GM15510 (cell line): ENCODE results near the gene SULF2.

Experiments used
- POLR2A ChIP-seq: IDR thresholded peaks from 3 replicates; pipeline ENCODE4 v1.6.1; 2011; ENCODE audit warnings: borderline replicate concordance; ENCODE audit not compliant: insufficient read length; ENCODE audit errors: extremely low read depth

Gene SULF2

DNA sequence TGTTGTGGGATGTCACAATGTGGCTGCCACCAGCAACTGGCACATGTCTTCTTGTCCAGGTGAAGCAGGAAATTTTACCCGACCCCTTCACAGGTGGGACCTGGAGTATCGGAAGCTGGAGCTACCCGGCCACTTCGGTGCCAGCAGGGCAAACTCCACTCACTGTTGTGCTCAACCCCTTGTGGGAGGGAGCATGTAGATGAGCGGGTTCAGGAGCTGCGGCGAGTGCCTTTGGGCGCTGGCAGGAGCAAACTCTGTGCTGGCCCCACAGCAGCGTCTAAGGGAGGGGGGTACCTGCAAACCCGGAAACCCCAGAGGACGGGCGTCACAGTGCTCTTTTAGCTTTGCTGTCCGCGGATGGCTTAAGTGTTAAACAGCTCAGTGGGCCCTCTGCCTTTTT, 20.7 kb upstream of the SULF2 start:
- no peak for TF ChIP-seq POLR2A

DNA sequence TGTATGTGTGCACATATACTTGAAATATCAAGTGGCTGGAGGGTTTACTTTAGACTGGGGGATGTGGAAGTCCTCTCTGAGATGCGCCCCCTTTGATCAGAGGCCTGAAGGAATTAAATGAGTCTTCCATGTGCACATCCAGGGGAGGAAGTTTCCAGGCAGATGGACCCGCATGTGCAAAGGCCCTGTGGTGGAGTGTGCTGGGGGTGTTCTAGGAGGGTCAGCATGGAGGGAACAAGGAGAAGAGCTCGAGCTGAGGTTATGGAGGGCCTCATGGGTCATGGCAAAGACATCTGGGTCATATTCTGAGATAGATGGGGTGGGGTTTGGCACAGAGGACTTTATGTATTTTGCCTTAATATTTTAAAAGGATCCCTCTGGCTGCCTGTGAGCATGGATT, 17.7 kb upstream of the SULF2 start:
- no peak for TF ChIP-seq POLR2A

DNA sequence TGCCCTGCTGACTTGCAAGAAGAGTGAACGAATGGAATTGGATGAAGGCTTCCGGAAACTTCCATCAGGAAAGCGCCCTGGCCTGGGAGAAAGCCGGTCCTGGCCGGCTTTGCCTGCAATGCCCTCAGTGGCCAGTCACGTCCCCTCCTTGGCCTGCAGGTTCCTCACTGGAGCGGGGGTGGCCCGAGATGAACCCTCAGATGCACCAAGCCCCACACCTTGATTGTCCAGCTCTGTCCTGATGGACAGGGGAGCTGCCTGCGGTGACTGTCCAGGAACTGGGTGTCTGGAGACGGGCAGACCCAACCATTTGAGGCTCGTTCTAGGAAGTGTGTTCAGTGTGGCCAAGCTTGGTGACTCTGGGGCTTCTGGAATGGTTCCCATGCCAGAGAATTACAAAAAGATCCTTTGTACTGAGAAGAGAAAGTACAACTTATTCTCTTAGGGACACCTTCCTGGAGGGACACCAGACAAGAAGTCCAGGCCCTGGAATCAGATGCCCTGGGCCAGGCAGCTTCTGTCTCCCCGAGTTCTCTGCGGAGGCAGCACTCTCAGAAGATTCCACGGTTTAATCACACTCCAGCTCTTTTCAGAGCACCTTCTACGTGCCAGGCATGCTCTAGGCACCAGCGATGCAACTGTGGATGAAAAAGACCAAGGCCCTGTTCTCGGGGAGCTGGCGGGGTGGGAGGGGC, 17.1 kb upstream of the SULF2 start:
- no peak for TF ChIP-seq POLR2A

DNA sequence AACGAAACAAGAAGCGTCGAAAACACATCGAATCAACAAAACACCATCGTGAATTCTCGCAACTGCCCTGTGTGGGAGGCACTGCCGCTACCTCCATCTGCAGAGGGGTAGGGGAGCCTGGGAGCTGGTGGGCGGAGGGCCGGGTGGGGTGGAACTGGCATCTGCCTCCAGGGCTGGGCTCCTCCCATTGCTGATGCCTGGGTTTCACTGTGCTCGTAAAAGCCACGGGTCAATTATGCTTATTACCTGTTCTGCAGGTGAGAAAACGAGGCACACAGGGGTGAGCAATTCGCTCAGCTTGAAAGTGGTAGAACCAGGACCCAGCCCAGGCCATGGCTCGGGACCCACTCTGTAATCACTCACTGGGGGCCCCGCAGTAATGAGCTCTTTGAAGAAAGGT, 16.5 kb upstream of the SULF2 start:
- TF ChIP-seq POLR2A = no peak

DNA sequence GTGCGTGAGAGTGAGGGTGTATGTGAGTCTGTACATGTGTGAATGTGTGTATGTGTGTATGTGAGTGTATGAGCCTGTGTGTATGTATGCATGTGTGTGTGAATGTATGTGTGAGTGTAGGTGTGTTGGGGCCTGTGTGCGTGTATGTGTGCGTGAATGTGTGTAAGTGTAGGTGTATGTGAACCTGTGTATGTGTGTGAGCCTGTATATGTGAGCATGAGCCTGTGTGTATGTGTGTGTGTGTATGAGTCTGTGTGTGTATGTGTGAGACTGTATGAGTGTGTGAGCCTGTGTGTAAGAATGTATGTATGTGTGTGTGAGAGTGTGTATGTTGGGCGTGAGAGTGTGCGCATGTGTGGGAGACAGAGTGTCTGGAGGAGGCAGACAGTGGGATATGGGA, 15.8 kb upstream of the SULF2 start:
- no peak for TF ChIP-seq POLR2A

DNA sequence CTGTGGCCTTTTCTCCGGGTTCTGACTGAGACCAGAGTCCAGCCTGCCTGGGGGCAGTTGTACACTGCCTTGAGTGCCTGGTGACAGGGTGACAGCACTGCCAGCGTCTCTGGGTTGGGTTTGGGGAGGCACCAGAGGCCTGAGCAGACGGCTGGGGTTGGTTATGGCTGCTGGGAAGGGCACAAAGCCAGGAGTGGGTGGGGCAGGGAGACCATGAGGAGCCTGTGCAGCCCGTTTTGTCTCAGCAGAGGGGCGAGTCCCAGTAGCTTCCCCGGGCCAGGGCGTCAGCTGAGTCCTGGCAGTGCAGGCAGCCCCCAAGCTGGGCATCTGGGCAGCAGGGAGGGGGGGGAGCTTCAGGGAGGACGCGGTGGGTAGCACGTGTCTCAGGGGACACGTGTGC, 15.3 kb upstream of the SULF2 start:
- TF ChIP-seq POLR2A = no peak

DNA sequence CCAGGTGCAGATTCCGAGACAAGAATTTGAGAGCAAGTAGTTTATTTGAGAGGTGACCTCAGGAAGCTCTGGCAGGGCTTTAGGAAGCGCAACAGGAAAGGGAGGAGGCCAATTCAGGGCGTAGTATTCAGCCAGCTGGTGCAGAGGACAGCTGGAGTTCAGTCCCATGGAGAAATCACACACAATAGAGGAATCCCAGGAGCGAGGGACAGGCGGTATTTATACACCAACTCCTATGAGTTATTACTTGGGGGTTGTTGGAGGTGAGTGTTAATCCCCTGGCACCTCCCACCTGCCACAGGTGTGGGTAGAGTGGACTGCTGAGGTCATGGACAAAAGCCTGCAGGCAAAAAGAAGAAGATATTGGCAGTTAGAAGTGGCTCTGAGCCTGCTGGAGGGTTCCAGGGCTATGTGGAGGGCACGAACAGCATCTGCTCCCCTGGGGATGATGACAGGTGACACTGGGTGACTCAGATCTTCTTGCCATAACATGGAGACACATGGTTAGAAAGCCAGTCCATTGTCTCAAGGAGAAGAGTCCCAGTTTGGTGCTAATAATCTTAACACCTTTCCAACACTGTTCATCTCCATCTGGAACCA, 13.9 kb upstream of the SULF2 start:
- no peak for TF ChIP-seq POLR2A

DNA sequence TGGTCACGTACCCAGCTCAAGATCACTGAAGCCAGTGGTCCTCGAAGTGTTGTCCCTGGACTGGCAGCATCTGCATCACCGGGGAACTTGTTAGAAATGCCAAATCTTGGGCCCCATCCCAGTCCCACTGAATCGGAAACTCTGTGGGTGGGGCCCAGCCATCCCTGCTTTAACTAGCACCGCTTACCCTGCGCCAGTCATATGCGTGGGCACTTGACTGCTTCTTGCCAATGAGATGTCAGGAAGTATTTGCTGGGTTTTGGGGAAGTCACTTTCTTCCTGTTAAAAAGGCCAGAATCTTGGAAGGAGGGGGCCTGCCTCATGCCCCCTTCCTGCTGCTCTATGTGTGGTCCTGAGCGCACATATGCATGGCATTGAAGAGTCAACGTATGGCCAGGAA, 11.7 kb upstream of the SULF2 start:
- TF ChIP-seq POLR2A = no peak

DNA sequence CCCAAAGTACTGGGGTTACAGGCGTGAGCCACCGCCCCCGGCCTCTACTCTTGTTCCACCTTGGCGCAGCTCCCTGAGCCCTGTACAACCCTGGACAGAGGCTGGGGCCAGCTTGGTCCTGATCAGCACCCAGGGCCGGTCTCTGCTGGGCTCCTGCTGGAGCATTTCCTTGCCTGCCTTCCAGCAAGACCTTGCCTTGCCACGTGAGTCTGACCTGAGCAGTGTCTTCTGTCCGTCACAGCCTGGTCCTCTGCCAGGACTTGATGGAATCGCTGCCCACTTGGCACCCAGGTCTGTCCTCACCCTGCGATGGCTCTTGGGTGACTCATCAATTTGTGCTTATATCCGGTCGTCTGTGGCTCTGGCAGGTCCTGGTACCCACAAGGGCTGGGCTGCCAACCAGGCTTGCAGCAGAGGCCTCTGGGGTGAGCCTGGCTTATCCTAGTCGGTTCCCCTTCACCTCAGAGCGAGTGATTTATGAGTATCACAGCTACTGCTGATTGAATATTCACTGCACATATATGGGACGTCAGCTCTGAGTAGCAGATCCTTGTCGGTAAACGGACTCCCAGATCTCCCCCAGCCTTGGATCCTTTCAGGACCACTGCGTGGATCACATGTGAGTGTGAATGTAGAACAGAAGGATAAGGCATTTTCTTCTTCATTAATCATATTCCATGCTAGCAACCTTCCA, 10.1 kb upstream of the SULF2 start:
- TF ChIP-seq POLR2A = no peak

DNA sequence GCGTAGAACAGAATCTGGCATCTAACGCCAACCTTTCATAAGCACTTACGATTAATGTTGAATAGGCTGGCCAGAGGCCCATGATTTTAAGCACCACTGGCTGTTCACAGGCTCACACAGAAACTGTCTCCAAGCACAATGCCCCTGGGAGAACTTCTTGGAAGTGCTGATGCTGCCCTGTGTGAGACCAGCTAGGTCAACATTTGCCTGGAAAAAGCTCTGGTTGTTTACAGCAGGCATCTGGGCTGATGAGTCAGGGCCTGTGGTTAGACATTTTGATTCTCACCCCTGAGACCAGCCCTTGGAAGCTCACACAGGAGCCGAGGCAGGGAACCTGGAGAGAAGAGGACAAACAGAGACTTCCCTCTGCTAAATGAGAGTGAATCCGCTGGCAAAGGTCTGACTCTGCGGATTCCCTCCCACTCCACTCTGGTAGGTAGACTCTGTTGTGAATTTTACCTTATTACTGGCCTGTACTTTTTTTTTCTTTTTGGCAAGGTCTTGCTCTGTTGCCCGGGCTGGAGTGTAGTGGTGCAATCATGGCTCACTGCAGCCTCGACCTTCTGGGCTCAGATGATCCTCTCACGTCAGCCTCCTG, 6.8 kb upstream of the SULF2 start:
- no peak for TF ChIP-seq POLR2A

DNA sequence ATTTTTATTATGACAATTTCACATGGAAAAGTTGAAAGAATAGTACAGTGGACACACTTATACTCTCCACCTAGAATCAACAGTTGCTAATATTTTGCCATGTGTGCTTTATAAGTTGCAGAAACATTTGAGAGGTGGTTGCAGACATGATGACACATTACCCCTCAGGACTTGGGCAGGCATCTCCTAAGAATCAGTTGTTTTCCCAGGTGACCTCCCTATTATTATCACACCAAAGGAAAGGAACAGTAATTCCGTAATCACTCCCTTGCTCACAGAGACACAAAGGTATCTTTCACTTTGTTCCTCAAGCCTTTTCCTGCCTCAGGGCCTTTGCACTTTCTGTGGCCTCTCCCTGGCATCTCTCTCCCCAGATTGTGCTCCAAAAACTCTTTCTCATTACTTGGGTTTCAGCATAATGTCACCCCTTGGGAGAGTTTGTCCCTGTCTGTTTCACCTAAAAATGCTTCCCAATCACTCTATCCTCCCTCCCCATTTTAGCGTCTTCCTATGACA, 5.9 kb upstream of the SULF2 start:
- TF ChIP-seq POLR2A = no peak

DNA sequence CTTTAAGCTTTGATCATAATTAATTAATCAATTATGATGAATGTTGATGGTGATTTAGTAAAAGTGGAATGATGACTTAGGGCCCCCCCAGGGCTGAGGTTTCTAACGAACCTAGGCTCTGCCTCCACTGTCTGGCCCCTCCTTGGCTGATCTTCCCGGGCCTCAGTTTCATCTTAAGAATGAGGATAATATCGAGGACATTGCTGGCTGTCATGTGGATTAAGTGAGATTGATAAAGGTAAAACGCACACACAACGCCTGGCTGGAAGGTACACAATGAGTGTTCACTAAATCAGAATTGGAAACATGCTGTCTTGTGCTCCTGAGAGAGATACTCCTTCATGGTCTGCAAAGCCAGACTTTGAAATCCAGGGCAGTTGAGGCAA, 5.3 kb upstream of the SULF2 start:
- TF ChIP-seq POLR2A = no peak

DNA sequence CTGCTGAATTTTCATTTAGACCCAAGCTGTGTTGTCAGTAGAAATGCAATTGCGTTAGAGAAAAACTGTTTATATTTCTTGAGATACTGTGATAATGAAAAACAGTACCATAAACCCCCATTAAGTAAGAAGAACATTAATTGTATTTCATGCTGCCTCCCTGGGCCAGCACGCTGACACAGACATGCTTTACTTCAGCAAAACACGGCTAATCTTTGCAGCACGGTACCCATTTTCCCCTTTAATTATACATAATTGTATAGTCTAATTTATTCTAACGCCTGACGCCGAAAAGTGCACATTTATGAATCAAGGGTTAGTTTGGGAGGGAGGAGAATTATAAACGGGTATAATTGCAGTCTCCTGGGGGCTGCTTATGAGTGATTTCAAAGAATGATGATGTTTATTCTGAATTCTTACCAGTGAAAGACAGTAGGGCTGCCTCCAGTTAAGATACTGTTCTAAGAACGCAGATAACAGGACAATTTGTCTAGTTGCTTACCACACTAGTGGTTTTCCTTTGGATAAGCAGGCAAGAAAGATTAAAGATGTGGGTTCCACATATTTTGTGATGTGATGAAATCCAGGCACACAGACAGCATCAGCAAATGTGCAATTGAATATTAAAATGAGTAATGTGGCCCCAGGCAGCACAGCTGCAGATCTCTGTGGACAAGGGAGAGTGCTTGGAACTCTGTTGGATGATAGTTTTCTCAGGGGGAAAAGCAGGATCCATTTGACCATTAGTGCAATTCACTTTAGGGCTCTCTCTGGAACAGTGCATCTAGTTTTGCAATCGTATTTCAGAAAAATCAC, 4.7 kb upstream of the SULF2 start:
- TF ChIP-seq POLR2A = no peak

DNA sequence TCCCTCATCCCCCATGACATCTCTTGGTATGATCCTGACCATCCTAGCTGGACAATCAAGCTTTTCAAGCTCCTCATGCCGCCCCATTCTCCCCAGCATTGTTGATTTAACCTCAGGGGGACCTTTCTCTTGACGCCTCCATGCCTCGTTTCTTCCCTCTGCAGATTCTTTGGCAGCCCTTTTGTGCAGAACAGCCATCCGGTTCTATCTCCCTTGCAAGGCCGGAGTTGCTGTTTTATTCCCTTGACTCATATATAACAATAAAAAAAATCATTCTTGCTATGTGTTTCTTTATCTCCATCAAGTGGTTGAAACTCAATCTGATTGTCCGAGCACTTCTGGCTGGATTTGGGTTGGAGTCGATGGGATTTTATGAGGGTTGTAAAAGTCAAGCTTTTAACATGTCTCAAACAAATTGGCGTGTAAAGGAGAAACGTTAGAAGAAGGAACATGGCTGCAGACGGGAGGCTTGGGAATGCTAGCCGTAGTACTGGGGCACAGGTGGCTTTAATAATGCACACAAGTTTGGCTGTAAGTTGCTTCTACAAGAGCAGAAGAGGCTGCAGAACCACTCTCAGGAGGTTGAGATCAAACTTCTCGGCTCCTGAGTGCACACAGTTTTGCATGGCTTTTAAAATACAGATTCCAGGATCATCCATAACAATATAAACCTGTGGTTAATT, 3.9 kb upstream of the SULF2 start:
- no peak for TF ChIP-seq POLR2A
